GM12878 (cell line): ENCODE measurements around the gene HNRNPA2B1. TPM values are rescaled to one million over a fixed set of nuclear protein-coding genes. Genes with fewer than 3 reads are reported as not detected.

Source experiments
- ATAC-seq: fragments of 200-7000 bp; cut with Tn5 transposase; 3 replicates; pipeline ENCODE4 v1.9.1; 2020; ENCODE audit warnings: mild to moderate bottlenecking, moderate library complexity
- BruUV-seq: library from RNA; stranded (reverse); fragments of 400-500 nt; replicated peaks from 2 replicates; lab custom pipeline; 2021; lab: Mats Ljungman, UMichigan
- CTCF ChIA-PET: fragments of 300-600 bp; sonication (Branson Sonifier 250); formaldehyde crosslinking; extraction: SDS; loops from one replicate; lab custom pipeline; 2021; ENCODE audit warnings: inconsistent platforms; lab: Yijun Ruan, JAX
- POLR2A ChIA-PET: fragments of 350-600 bp; formaldehyde crosslinking; extraction: SDS; loops from one replicate; lab custom pipeline; 2021; ENCODE audit warnings: inconsistent platforms; lab: Charles Lee
- RAD21 ChIA-PET: fragments of 300-600 bp; sonication (Branson Sonifier 250); formaldehyde crosslinking; loops from one replicate; lab custom pipeline; 2023; ENCODE audit warnings: antibody characterized with exemption; ENCODE audit not compliant: unreplicated experiment; lab: Charles Lee
- SMC1A ChIA-PET: fragments of 300-600 bp; sonication (Branson Sonifier 250); formaldehyde crosslinking; loops from one replicate; lab custom pipeline; 2023; ENCODE audit not compliant: unreplicated experiment, uncharacterized antibody; lab: Charles Lee
- DNase-seq: peaks from one replicate; pipeline ENCODE4 v3.0.0-alpha.2; 2011; ENCODE audit warnings: low read depth, low spot score
- FAIRE-seq: peaks from 3 replicates; lab custom pipeline; 2011; peaks lifted over from hg19 to GRCh38; lab: Jason Lieb, UNC
- H2AFZ ChIP-seq: 2 replicates; pipeline ENCODE4 v1.6.0; 2011; ENCODE audit warnings: low read depth, low read length, control low read depth; ENCODE audit not compliant: control insufficient read depth
- H3K27ac ChIP-seq: 2 replicates; pipeline ENCODE4 v1.5.1; 2011; ENCODE audit warnings: control low read depth; ENCODE audit not compliant: control insufficient read depth, insufficient read depth
- H3K27me3 ChIP-seq, 2 experiments: replicated peaks in 1 of 2; 2 replicates each; pipeline versions ENCODE4 v1.6.0 to v1.6.1; 2011; ENCODE audit warnings: low read length in 1 of 2; ENCODE audit not compliant: control insufficient read depth in 2 of 2, insufficient read depth in 2 of 2
- H3K36me3 ChIP-seq, 2 experiments: 2 replicates each; pipeline ENCODE4 v1.5.1; 2011; ENCODE audit warnings: low read length in 1 of 2; ENCODE audit not compliant: control insufficient read depth in 2 of 2, insufficient read depth in 2 of 2
- H3K4me1 ChIP-seq: 2 replicates; pipeline ENCODE4 v1.6.1; 2011; ENCODE audit warnings: mild to moderate bottlenecking, low read length, moderate library complexity, mixed read lengths; ENCODE audit not compliant: control insufficient read depth, insufficient read depth
- H3K4me2 ChIP-seq: 2 replicates; pipeline ENCODE4 v1.6.0; 2011; ENCODE audit warnings: control low read depth; ENCODE audit not compliant: control insufficient read depth, insufficient read depth
- H3K4me3 ChIP-seq: fragments of 200-600 bp; sonication (generic); 2 replicates; pipeline ENCODE4 v1.5.1; 2016
- H3K79me2 ChIP-seq: 2 replicates; pipeline ENCODE4 v1.6.0; 2011; ENCODE audit warnings: low read length; ENCODE audit not compliant: control insufficient read depth, insufficient read depth
- H3K9ac ChIP-seq: 2 replicates; pipeline ENCODE4 v1.8.0; 2011; ENCODE audit warnings: low read length, control low read depth, mixed read lengths; ENCODE audit not compliant: control insufficient read depth, insufficient read depth
- H3K9me3 ChIP-seq: replicated peaks from 3 replicates; pipeline ENCODE4 v1.5.1; 2011; ENCODE audit warnings: mild to moderate bottlenecking, low read length; ENCODE audit not compliant: control insufficient read depth, insufficient read depth
- H4K20me1 ChIP-seq: 2 replicates; pipeline ENCODE4 v1.6.0; 2011; ENCODE audit not compliant: control insufficient read depth, insufficient read depth
- EED ChIP-seq: sonication (generic); IDR thresholded peaks from 2 replicates; pipeline ENCODE4 v1.6.1; 2016; ENCODE audit warnings: antibody characterized with exemption, low read depth
- EGR1 ChIP-seq, 2 experiments: IDR thresholded peaks; 1 replicate in 1 of 2; 2 replicates in 1 of 2; pipeline ENCODE4 v1.6.1; 2011 to 2012; ENCODE audit warnings: low read depth in 2 of 2, low read length in 2 of 2, borderline replicate concordance in 1 of 2, mild to moderate bottlenecking in 1 of 2, moderate library complexity in 1 of 2
- ELK1 ChIP-seq: IDR thresholded peaks from 2 replicates; pipeline ENCODE4 v1.6.1; 2012; ENCODE audit warnings: low read depth, low read length, improper control_type of control experiment
- EZH2 ChIP-seq: IDR thresholded peaks from 2 replicates; pipeline ENCODE4 v1.6.1; 2012; ENCODE audit warnings: low read depth, mild to moderate bottlenecking, control low read depth, inconsistent platforms, low read length, borderline replicate concordance; ENCODE audit not compliant: control insufficient read depth
- RELA ChIP-seq: fragments of 450-650 bp; IDR thresholded peaks from 2 replicates; pipeline ENCODE4 v1.8.0; 2014; ENCODE audit warnings: borderline replicate concordance; ENCODE audit not compliant: partially characterized antibody
- SMAD5 ChIP-seq: IDR thresholded peaks from 2 replicates; pipeline ENCODE4 v1.6.1; 2016; ENCODE audit warnings: antibody characterized with exemption, low read depth
- SMARCA5 ChIP-seq: fragments of 450-650 bp; IDR thresholded peaks from 2 replicates; pipeline ENCODE4 v1.6.1; 2017; ENCODE audit warnings: mild to moderate bottlenecking
- WGBS: methylation state at CpG from one replicate; pipeline ENCODE4 v1.1.6; 2016; ENCODE audit warnings: low lambda C conversion rate; ENCODE audit not compliant: insufficient replicate concordance, insufficient coverage; ENCODE audit errors: missing lambda C conversion rate; 5-methylcytosine and 5-hydroxymethylcytosine counted together
- in situ Hi-C: fragments of 300-500 bp; cut with MboI; formaldehyde crosslinking; loops from 9 replicates; pipeline ENCODE4 v1.14.3; 2018; ENCODE audit warnings: mixed read lengths
- intact Hi-C: fragments of 100-400 bp; cut with micrococcal nuclease; formaldehyde crosslinking; loops from one replicate; pipeline ENCODE4 v1.14.2; 2022; ENCODE audit not compliant: unreplicated experiment
- polyA plus RNA-seq, 11 experiments: library from polyadenylated mRNA; depleted of rRNA in 4 of 11; unstranded in 6 of 11; stranded (reverse) in 5 of 11; fragments of >200 nt; fragmentation: Nextera tagmentation in 4 of 11; fragmentation: Illumina TruSeq in 1 of 11; extraction: Ambion mirVana in 4 of 11; extraction: Trizol in 1 of 11; gene quantifications; 1 replicate in 1 of 11; 2 replicates in 10 of 11; pipeline versions ENCODE4 v1.2.1 to v1.2.3, GENCODE V29; 2011 to 2016; ENCODE audit warnings: inconsistent platforms in 2 of 11, missing spikeins in 2 of 11, low read depth in 1 of 11
- total RNA-seq, 4 experiments: library from RNA; depleted of rRNA in 3 of 4; stranded (reverse); fragments of >200 nt in 3 of 4; fragmentation: Illumina TruSeq in 1 of 4; extraction: Trizol in 1 of 4; gene quantifications; 2 replicates each; pipeline versions ENCODE4 v1.2.1 to v1.2.3, GENCODE V29; 2013 to 2021
- TF ChIP-seq, protein P1 (sequence below): fragments of 450-650 bp; IDR thresholded peaks from 2 replicates; pipeline ENCODE4 v1.6.1; 2017; ENCODE audit warnings: mild to moderate bottlenecking, moderate library complexity

Gene HNRNPA2B1
- total and polyA plus RNA-seq, 10 of the 15 experiments (the other 5 are each of a cell fraction or from before 2014, with no cell fraction given): 295 to 1,396 (median 932) TPM

GRCh38 chr7:26143298-26144048 is 57.1 kb downstream of the HNRNPA2B1 start:
- RAD21 ChIA-PET: no interaction called here
- no peak overlapping the region for H3K4me3 ChIP-seq
- SMC1A ChIA-PET: interaction anchor here (0.8 to 1.1 kb wide), 3 partner anchors 23 to 48 kb away, joined by 3 read pairs; no protein-coding TSS in a partner anchor
- intact Hi-C loops: no loop called here
- H4K20me1 ChIP-seq: no peaks in the 10 kb centered on the region
- H3K27ac ChIP-seq: no peak overlapping the region
- POLR2A ChIA-PET: no interaction called here
- no peak for FAIRE-seq
- CTCF ChIA-PET: no interaction called here
- H3K27me3 ChIP-seq: no peaks in the 10 kb centered on the region; a peak in 1 of 4 replicates
- no peaks in the 10 kb centered on the region for H3K36me3 ChIP-seq
- no peak for TF ChIP-seq SMARCA5
- TF ChIP-seq EED: no peak
- no peak for TF ChIP-seq SMAD5
- no peak for TF ChIP-seq EGR1 (IDR thresholded peaks at IDR 0.05; ENCODE audit: borderline replicate concordance in 1 of 2, low read depth in 2 of 2, low read length in 2 of 2)
- TF ChIP-seq EZH2: no peak
- TF ChIP-seq RELA: no peak
- TF ChIP-seq, protein P1, sequence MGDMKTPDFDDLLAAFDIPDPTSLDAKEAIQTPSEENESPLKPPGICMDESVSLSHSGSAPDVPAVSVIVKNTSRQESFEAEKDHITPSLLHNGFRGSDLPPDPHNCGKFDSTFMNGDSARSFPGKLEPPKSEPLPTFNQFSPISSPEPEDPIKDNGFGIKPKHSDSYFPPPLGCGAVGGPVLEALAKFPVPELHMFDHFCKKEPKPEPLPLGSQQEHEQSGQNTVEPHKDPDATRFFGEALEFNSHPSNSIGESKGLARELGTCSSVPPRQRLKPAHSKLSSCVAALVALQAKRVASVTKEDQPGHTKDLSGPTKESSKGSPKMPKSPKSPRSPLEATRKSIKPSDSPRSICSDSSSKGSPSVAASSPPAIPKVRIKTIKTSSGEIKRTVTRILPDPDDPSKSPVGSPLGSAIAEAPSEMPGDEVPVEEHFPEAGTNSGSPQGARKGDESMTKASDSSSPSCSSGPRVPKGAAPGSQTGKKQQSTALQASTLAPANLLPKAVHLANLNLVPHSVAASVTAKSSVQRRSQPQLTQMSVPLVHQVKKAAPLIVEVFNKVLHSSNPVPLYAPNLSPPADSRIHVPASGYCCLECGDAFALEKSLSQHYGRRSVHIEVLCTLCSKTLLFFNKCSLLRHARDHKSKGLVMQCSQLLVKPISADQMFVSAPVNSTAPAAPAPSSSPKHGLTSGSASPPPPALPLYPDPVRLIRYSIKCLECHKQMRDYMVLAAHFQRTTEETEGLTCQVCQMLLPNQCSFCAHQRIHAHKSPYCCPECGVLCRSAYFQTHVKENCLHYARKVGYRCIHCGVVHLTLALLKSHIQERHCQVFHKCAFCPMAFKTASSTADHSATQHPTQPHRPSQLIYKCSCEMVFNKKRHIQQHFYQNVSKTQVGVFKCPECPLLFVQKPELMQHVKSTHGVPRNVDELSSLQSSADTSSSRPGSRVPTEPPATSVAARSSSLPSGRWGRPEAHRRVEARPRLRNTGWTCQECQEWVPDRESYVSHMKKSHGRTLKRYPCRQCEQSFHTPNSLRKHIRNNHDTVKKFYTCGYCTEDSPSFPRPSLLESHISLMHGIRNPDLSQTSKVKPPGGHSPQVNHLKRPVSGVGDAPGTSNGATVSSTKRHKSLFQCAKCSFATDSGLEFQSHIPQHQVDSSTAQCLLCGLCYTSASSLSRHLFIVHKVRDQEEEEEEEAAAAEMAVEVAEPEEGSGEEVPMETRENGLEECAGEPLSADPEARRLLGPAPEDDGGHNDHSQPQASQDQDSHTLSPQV: no peak
- TF ChIP-seq ELK1: no peak
- TF ChIP-seq, all 136 proteins: peak for 0
- in situ Hi-C loops: no loop called here
- no peaks in the 10 kb centered on the region for H3K9me3 ChIP-seq
- no peak overlapping the region for H3K4me2 ChIP-seq
- no peak for DNase-seq
- WGBS: 26% methylated on average over 5 of the region's 5 CpGs
- no TSS peak for BruUV-seq
- no peak overlapping the region for H3K9ac ChIP-seq
- H3K79me2 ChIP-seq: no peaks in the 10 kb centered on the region
- no peaks in the 10 kb centered on the region for H3K4me1 ChIP-seq
- ATAC-seq: no peak
- H2AFZ ChIP-seq: no peak overlapping the region
